A673 (cell line): ENCODE data around the gene ZG16. TPM values are rescaled to one million over a fixed set of nuclear protein-coding genes. Genes with fewer than 3 reads are reported as not detected.

ENCODE experiments used
- BruUV-seq: library from RNA; stranded (reverse); fragments of 400-500 nt; replicated peaks from 2 replicates; lab custom pipeline; 2021; lab: Mats Ljungman, UMichigan
- CTCF ChIA-PET: fragments of 300-600 bp; sonication (Branson Sonifier 250); formaldehyde crosslinking; loops from one replicate; lab custom pipeline; 2022; ENCODE audit warnings: antibody characterized with exemption; lab: Charles Lee
- POLR2A ChIA-PET: fragments of 300-600 bp; sonication (Branson Sonifier 250); formaldehyde crosslinking; loops from one replicate; lab custom pipeline; 2022; ENCODE audit warnings: antibody characterized with exemption; ENCODE audit not compliant: low non-redundant PET; lab: Charles Lee
- DNase-seq: peaks from one replicate; pipeline ENCODE4 v3.0.0-alpha.2; 2015; ENCODE audit warnings: low spot score
- H3K27ac ChIP-seq: fragments of 200-600 bp; sonication (generic); 2 replicates; pipeline ENCODE4 v1.5.1; 2016; ENCODE audit warnings: mixed run types, low read depth, mild to moderate bottlenecking, mixed read lengths, antibody characterized with exemption, low read length; ENCODE audit not compliant: poor library complexity, severe bottlenecking
- H3K27me3 ChIP-seq: fragments of 200-600 bp; sonication (generic); replicated peaks from 2 replicates; pipeline ENCODE4 v1.6.1; 2017; ENCODE audit warnings: mixed run types, low read depth, mild to moderate bottlenecking, mixed read lengths, antibody characterized with exemption, low read length; ENCODE audit not compliant: insufficient read depth, poor library complexity
- H3K36me3 ChIP-seq: fragments of 200-600 bp; sonication (generic); 2 replicates; pipeline ENCODE4 v1.6.1; 2016; ENCODE audit warnings: mixed run types, mild to moderate bottlenecking, mixed read lengths, antibody characterized with exemption, low read length; ENCODE audit not compliant: insufficient read depth, poor library complexity, severe bottlenecking
- H3K4me1 ChIP-seq: fragments of 200-600 bp; sonication (generic); 2 replicates; pipeline ENCODE4 v1.6.1; 2017; ENCODE audit warnings: mixed run types, mild to moderate bottlenecking, mixed read lengths, antibody characterized with exemption, low read length; ENCODE audit not compliant: insufficient read depth, poor library complexity, severe bottlenecking
- H3K4me3 ChIP-seq: fragments of 200-600 bp; sonication (generic); 2 replicates; pipeline ENCODE4 v1.5.1; 2016; ENCODE audit warnings: low read depth, mixed run types, mild to moderate bottlenecking, mixed read lengths, low read length; ENCODE audit not compliant: poor library complexity, severe bottlenecking
- H3K9me3 ChIP-seq: fragments of 200-600 bp; sonication (generic); 2 replicates; pipeline ENCODE4 v1.6.1; 2016; ENCODE audit warnings: mixed run types, low read depth, mild to moderate bottlenecking, mixed read lengths, antibody characterized with exemption, low read length; ENCODE audit not compliant: poor library complexity, severe bottlenecking
- EZH2 ChIP-seq: fragments of 200-600 bp; sonication (generic); IDR thresholded peaks from 2 replicates; pipeline ENCODE4 v1.6.1; 2017; ENCODE audit warnings: borderline replicate concordance, low read depth, mild to moderate bottlenecking, mixed read lengths, antibody characterized with exemption, low read length; ENCODE audit not compliant: poor library complexity, severe bottlenecking
- intact Hi-C: fragments of 100-400 bp; cut with micrococcal nuclease; formaldehyde crosslinking; loops from one replicate; pipeline ENCODE4 v1.10.0; 2022; ENCODE audit not compliant: unreplicated experiment
- total RNA-seq: library from RNA; stranded (reverse); gene quantifications from 2 replicates; pipeline ENCODE4 v1.2.3, GENCODE V29; 2021
- TF ChIP-seq, protein P1 (sequence below): fragments of 300-800, 200-600 bp; sonication (generic); conservative IDR thresholded peaks from 2 replicates; pipeline ENCODE4 v1.5.1; 2017; ENCODE audit warnings: low read depth, mild to moderate bottlenecking, antibody characterized with exemption, low read length, moderate library complexity, mixed read lengths

The ZG16 gene
- total RNA-seq, 1 experiment from 2014 or later: not detected

DNA sequence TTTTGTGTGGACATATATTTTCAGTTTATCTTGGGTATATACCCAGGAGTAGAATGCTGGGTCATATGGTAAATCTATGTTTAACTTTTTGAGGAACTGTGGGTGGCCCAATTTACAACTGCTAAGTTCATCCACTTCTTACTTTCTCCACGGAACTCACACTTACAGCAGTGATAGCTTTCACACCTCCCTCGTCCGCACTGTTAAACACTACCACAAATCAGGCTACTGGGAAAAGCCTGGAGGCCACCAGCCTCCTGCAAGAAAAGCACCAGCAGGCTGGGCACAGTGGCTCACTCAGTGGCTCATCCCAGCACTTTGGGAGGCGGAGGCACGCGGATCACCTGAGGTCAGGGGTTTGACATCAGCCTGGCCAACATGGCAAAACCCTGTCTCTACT lies 14.7 kb upstream of the ZG16 start:
- no peaks in the 10 kb centered on the region for H3K36me3 ChIP-seq
- no peak for DNase-seq
- H3K4me1 ChIP-seq: no peaks in the 10 kb centered on the region
- H3K27ac ChIP-seq: no peak overlapping the region
- CTCF ChIA-PET: no interaction called here
- no peak overlapping the region for H3K4me3 ChIP-seq
- no TSS peak for BruUV-seq
- H3K27me3 ChIP-seq: no peaks in the 10 kb centered on the region
- no peak for TF ChIP-seq EZH2
- TF ChIP-seq, protein P1, sequence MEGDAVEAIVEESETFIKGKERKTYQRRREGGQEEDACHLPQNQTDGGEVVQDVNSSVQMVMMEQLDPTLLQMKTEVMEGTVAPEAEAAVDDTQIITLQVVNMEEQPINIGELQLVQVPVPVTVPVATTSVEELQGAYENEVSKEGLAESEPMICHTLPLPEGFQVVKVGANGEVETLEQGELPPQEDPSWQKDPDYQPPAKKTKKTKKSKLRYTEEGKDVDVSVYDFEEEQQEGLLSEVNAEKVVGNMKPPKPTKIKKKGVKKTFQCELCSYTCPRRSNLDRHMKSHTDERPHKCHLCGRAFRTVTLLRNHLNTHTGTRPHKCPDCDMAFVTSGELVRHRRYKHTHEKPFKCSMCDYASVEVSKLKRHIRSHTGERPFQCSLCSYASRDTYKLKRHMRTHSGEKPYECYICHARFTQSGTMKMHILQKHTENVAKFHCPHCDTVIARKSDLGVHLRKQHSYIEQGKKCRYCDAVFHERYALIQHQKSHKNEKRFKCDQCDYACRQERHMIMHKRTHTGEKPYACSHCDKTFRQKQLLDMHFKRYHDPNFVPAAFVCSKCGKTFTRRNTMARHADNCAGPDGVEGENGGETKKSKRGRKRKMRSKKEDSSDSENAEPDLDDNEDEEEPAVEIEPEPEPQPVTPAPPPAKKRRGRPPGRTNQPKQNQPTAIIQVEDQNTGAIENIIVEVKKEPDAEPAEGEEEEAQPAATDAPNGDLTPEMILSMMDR: no peak
- POLR2A ChIA-PET: no interaction called here
- H3K9me3 ChIP-seq: no peaks in the 10 kb centered on the region
- intact Hi-C loops: no loop called here

DNA sequence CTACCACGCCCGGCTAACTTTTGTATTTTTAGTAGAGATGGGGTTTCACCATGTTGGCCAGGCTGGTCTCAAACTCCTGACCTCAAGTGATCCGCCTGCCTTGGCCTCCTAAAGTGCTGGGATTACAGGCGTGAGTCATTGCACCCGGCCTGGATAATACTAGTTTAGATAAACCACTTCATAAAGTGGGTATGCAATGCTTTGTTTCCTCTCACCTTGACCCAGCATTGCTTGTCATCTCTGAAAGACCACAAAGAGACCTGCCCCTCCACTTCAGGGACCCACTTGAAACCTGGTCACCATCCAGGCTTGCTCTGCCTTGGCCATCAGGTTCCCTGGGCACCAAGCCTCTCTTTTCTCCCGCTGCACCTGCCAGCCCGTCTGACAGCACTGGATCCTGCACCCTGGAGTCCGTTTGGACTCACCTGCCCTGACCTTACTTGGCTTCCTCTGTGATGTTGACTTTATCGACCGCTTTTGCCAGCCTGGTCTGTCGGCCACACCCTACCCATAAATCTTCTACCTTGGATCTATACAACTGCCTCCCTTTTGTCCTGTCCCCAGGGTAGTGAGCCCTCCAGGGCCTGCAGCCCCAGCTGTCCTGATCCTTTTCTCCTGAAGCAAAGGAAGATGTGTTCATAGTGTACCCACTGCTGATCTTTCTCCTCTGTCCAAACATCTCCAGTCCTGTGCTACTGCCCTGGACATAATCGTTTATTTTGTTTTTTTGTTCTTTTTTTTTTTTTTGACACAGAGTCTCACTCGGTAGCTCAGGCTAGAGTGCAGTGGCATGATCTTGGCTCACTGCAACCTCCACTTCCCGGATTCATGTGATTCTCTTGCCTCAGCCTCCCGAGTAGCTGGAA lies 12.7 kb upstream of the ZG16 start:
- no TSS peak for BruUV-seq
- intact Hi-C loops: no loop called here
- POLR2A ChIA-PET: no interaction called here

DNA sequence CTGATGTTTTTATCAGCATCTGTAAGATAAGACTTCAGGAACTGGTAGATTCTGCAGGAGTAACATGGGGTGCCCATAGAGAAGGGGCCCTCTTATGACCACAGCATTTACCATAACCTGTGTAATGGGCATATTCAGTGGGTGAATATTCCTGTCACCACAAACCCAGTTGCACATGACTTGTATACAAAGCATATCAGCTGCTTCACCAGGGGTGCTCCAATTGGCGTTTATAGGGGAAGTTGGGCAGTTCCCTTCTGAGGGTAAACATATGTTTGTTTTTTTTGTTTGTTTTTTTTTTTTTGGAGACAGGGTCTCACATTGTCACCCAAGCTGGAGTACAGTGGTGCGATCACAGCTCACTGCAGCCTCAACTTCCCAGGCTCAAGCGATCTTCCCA lies 11.5 kb upstream of the ZG16 start:
- Histone ChIP-seq H3K4me1 (no peaks in the 10 kb centered on the region), H3K4me3 (no peak overlapping the region), H3K27ac (no peak overlapping the region), H3K36me3 (no peaks in the 10 kb centered on the region), H3K9me3 (no peaks in the 10 kb centered on the region), H3K27me3 (no peaks in the 10 kb centered on the region)
- DNase-seq: no peak
- ChIA-PET POLR2A (no interaction called here), CTCF (no interaction called here)
- no TSS peak for BruUV-seq
- intact Hi-C loops: no loop called here
- TF ChIP-seq, protein P1: no peak
- no peak for TF ChIP-seq EZH2

More for the DNA sequence above, 12.7 kb upstream of the ZG16 start:
- H3K27me3 ChIP-seq: no peaks in the 10 kb centered on the region
- no peak overlapping the region for H3K27ac ChIP-seq
- no peak overlapping the region for H3K4me3 ChIP-seq
- TF ChIP-seq EZH2: no peak
- TF ChIP-seq, protein P1: no peak
- CTCF ChIA-PET: no interaction called here
- no peaks in the 10 kb centered on the region for H3K4me1 ChIP-seq
- no peaks in the 10 kb centered on the region for H3K9me3 ChIP-seq
- no peaks in the 10 kb centered on the region for H3K36me3 ChIP-seq
- DNase-seq: no peak
